HG02938 (cell line): ENCODE measurements around the gene WBP11.

Experiments used
- ATAC-seq: cut with Tn5 transposase; IDR thresholded peaks from one replicate; pipeline ENCODE4 v1.9.1; 2021; ENCODE audit warnings: mild to moderate bottlenecking, moderate library complexity; ENCODE audit not compliant: unreplicated experiment

WBP11 gene

DNA sequence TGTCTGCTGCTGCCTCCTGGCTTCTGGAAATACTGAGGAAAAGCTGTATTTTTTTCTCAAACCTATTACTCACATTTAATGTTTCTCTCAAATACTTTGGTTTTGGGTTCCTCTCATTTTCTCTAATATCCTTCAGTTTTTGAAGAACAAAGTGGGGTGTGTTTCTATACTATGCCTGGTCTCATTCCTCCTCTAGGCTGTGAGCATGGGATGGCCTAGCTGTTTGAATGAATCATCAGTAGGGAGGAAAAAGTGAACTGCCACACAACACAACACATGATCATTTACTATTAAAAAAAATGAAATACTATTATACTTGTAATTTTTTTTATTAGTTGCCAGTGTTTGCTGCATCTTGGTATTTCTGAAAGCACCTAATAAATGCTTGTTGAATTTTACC, 22.0 kb upstream of the WBP11 start:
- ATAC-seq: no peak

GRCh38 chr12:14824012-14824634, 20.8 kb upstream of the WBP11 start:
- ATAC-seq: no peak

DNA sequence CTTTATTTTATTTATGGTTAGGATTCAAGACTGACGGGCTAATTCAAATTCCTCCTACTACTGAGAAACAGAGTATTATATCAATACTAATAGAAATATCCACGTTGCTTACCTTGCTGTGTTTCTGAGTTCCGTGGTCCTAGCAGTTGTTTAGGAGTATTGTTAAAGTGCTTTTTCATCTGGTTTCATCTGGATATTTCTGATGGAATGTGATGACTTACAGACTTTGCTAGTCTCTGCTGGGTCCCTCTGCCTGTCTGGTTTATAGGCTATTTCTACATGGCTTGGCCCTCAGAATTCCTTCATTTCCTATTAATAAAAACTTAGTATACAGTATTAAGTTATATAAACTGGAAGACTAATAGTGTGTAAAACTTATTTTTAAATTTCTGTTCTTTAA, 10.7 kb upstream of the WBP11 start, which contains the start of gene SMCO3:
TSS of gene SMCO3 (minus strand) at position 169 of the 400 bp plus-strand sequence. CDS start 7,502 bp downstream, outside the sequence.
- ATAC-seq: no peak

DNA sequence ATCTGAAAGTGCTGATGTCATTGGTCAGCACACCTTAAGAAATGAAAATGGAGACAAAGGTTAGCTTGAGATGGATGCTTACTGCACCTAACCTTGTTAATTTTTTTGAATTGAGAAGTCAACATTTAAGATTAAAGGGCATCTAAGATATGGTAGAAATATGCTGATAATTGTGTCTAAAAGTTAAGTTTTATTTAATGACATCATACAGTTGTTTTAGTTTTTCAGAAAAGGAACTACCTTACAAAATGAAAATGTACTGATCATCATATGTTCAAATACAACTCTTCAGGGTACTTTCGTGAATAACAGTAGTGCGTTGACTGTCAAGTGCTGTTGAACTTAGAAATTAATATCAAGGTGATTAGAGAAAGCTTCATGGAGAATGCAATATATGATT, 8.2 kb upstream of the WBP11 start:
- ATAC-seq: no peak

DNA sequence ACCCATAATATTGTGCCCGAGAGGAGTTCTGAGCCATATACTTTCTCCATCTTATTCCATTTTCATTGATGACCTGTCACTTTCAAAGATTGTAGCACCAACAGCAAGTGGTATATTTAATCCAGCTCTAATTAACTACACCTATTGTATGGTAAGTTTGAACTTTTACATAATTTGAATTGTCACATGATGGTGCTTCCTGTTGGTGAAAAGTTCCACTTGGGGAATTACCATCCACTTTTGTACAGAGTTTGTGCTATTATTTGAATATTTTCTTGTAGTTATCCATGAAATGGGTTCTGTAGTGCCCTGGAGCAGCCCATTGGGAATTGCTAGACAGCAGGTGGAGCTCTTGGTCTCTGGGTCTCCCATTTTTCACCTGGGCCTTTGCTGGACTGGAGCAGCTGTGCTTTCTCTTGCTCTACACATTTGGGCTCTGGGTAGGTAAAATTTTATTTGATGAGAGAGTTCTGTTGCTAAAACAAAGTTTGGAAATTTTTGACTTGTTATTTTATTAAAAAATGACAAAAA, 7.7 kb upstream of the WBP11 start:
- ATAC-seq: no peak

GRCh38 chr12:14810167-14810952, 7.1 kb upstream of the WBP11 start:
- no peak for ATAC-seq

- ATAC-seq: peak; percentile 12
These were observed 517 bp upstream of the WBP11 start for GRCh38 chr12:14803830-14804160.

- no peak for ATAC-seq
These were observed 612 bp downstream of the WBP11 start for GRCh38 chr12:14802721-14803010.

- no peak for ATAC-seq
These were observed 1.0 kb downstream of the WBP11 start for GRCh38 chr12:14802247-14802646.

GRCh38 chr12:14795028-14795448, 8.2 kb downstream of the WBP11 start:
- no peak for ATAC-seq

GRCh38 chr12:14785568-14785967, 17.7 kb downstream of the WBP11 start:
- no peak for ATAC-seq

- ATAC-seq: no peak
These were observed 18.8 kb downstream of the WBP11 start for GRCh38 chr12:14784471-14784870.

- ATAC-seq: no peak
These were observed 20.5 kb downstream of the WBP11 start for GRCh38 chr12:14782756-14783155.

DNA sequence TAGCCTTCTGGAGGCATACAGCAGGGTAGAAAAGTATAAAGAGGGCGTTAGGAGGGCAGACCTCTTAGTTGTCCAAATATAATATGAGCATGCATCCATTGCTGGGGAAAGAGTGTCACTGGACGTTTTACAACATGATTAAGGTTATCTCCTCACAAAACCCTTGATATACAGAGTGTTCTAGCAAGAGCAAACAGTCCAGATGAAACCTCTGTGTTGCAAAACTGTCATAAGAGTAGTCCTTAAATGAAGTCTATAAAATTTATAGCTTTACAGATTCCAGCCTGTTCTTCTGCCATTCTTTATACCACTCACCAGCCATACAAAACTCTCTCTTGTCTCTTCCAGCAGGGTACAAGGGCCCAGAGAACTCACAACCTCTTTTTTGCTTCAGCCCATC, 21.7 kb downstream of the WBP11 start:
- ATAC-seq: no peak

- ATAC-seq: no peak
These were observed 22.4 kb downstream of the WBP11 start for GRCh38 chr12:14780859-14781258.

DNA sequence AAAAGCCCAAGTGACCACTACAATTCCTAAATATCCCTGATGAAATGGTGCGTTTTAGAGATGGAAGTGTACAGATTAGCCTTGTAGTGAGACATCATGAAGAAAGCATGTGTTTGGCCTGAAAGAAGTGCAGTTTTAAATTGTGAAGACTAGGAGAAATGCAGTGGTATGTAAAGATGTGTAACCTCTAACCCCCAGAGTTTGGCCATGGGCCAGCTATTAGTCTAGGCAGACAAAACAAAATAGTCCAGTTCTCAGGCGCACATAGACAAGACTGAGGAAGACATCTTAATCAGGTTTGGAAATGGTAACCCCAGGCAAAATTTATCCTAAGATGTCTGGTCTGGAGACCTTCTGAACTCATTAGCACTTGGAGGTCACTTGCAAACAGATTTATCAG, 23.4 kb downstream of the WBP11 start:
- ATAC-seq: no peak

GRCh38 chr12:14777271-14777670, 26.0 kb downstream of the WBP11 start:
- no peak for ATAC-seq

GRCh38 chr12:14776236-14776961, 26.9 kb downstream of the WBP11 start:
- ATAC-seq: no peak

DNA sequence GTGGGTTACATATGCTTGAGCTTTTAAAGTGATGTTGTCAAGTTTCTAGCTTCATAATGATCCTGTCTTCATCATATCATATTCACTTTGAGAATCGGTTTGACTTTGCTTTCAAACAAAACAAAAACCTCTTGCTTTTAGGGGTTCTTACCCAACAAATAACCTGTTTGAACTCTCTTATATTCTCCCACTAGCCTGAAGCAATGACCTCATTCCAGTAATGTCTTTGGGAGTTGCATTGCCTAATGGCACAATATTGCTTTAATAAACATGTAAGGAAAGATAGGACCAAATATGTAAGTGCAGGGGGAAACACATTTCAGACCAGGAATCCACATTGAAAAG, 27.7 kb downstream of the WBP11 start:
- ATAC-seq: no peak

GRCh38 chr12:14774906-14775635, 28.2 kb downstream of the WBP11 start:
- ATAC-seq: no peak
